Fibroblast of upper back skin (primary cell): ENCODE data around the gene APLP2.

Experiments
- DNase-seq: peaks from one replicate; pipeline ENCODE4 v3.0.0-alpha.2; 2013

The APLP2 gene

GRCh38 chr11:130121445-130121978, 51.8 kb downstream of the APLP2 start:
- DNase-seq: peak; percentile 86

DNA sequence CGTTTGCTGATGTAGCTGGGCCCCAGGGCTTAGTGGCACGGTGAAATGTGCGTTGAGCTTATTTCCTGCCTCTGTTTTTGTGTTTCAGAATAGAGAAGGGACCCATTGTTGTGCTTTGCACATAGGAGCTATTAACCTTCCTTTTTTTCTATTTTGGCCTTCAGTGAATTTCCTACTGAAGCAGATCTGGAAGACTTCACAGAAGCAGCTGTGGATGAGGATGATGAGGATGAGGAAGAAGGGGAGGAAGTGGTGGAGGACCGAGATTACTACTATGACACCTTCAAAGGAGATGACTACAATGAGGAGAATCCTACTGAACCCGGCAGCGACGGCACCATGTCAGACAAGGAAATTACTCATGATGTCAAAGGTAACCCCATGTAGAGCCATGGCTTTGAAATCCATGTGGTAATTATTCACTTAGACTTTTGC, 52.5 kb downstream of the APLP2 start:
- DNase-seq: no peak

- DNase-seq: no peak
Measured at GRCh38 chr11:130123414-130124040, 53.8 kb downstream of the APLP2 start.

GRCh38 chr11:130124096-130124495, 54.4 kb downstream of the APLP2 start:
- peak; percentile 81 for DNase-seq

- no peak for DNase-seq
Measured at GRCh38 chr11:130125638-130126037, 55.9 kb downstream of the APLP2 start.

DNA sequence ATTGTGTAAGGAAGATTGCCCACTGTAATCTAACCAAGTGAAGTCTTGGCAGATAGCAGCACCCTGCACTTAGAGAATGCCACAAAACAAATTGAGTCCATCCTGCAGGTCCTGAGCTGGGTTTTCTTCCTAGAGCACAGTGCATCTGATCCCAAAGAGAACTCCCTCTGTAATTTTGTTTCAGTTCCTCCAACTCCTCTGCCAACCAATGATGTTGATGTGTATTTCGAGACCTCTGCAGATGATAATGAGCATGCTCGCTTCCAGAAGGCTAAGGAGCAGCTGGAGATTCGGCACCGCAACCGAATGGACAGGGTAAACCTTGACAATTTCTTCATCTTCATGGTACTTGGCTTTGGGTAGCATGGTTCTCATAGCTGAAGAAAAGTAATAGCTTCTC, 56.8 kb downstream of the APLP2 start:
- no peak for DNase-seq

GRCh38 chr11:130127509-130127908, 57.8 kb downstream of the APLP2 start:
- DNase-seq: no peak

DNA sequence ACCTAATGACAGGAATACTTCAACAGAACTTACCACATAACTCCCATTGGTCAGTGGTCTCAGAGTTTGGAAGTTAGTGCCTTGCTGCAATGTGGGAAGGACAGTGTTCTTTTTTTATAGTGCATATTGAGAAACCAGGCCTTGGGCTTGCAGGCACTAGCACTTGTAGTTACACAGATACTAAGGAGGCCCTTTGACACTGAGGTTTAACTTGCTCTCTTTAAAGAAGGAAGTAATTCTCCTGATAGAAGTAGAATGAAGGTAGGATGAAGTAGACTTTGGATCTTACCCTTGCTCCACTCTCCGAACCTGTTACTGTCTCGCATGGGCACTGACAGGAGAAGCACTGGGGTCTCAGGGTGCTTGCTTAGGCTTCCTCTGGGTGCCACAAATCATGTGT, 58.9 kb downstream of the APLP2 start:
- no peak for DNase-seq

DNA sequence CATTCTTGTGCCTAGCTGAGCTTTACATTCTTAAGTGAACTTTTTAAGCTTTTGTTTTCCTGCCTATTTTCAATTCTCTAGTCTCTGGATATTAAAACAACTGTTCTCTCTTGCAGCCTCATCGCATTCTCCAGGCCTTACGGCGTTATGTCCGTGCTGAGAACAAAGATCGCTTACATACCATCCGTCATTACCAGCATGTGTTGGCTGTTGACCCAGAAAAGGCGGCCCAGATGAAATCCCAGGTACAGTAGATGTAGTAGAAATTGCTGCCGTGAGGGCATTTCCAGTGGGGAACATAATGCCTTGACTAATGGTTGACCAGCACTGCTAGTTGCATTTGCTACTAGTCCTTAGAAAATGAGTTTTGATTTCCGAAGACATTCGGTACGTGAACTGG, 60.2 kb downstream of the APLP2 start:
- DNase-seq: no peak

- peak; percentile 70 for DNase-seq
Measured at GRCh38 chr11:130131961-130132850, 62.5 kb downstream of the APLP2 start.

- DNase-seq: no peak
Measured at GRCh38 chr11:130133716-130134115, 64.0 kb downstream of the APLP2 start.

DNA sequence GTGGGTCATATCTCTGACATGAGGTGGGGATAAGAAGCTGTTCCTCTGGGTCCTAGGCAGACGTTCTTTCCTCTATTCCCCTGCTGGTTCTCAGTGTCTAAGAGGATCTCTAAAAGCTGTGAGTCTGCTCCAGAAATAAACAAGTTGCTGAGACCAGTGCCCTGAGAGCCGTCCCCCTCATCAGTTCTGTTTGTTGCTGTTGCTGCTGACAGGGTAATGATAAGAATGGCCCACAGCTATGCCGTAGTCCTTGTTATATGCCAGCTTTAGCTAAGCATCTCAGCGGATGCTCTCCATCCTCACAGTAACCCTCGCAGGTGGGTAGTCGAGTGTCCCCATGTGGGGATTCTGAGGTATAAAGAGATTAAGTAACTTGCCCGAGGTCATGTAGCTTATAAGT, 66.4 kb downstream of the APLP2 start:
- DNase-seq: no peak

DNA sequence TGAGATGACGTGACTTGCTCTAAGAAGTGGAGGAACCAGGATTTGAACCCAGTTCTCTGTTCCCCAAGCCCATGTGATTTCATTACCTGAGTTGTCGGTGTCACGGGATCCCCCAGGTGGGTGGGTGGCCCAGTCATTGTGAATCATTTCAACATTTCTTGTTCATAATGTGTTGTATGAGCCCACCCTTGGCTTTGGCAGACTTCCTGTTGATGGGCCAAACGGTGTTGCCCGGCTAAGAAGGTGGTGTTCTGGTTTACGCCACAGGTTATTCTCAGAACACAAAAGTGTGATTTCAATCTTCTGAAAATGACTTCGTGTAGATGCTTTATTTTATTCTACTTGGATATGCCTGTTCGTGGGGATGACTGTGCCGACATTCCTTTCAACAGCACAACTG, 68.3 kb downstream of the APLP2 start:
- no peak for DNase-seq

- no peak for DNase-seq
Measured at GRCh38 chr11:130139401-130139800, 69.7 kb downstream of the APLP2 start.

GRCh38 chr11:130141561-130142341, 72.1 kb downstream of the APLP2 start:
- peak; percentile 25 for DNase-seq

- no peak for DNase-seq
Measured at GRCh38 chr11:130144141-130144540, 74.4 kb downstream of the APLP2 start.

- DNase-seq: no peak
Measured at GRCh38 chr11:130144861-130145281, 75.2 kb downstream of the APLP2 start.

GRCh38 chr11:130145311-130145812, 75.7 kb downstream of the APLP2 start:
- DNase-seq: no peak

- DNase-seq: no peak
Measured at GRCh38 chr11:130145975-130146776, 76.5 kb downstream of the APLP2 start.

DNA sequence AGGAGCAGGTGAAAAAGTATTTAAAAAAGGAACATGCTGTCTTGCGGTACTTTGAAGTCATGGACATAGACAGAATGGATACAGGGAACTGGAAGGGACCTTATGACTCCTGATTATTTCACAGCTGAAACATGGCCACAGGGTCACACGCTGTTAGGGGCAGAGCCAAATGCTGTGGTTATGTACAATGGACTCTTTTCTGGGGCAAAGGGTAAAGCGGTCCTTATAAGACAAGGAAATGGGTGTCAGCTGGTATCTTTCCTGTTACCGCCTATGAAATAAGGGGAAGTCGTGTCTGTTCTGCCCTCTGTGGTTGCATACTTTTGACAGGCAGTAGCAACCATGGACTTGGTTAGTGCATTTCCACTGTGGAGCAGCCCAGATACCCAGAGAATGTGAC, 77.1 kb downstream of the APLP2 start:
- DNase-seq: no peak

DNA sequence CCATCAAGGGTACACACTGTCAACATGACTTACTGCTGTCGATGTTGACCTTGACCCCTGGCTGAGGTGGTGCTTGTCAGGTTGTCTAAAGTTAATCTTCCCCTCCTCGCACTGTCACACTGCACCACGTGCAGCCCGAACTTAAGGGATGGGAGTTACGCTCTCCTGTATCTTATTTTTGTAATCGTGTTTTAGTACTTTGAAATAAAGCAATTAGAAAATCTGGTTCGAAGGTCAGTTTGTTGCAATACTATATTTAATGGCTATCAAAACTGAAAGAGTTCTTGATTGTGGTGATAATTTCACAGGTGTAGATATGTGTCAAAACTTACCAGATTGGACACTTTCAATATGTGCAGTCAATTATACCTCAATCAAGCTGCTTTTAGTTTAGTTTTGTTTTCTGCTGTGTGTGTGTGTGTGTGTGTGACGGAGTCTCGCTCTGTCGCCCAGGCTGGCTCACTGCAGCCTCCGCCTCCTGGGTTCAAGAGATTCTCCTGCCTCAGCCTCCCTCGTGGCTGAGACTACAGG, 79.2 kb downstream of the APLP2 start:
- DNase-seq: no peak

DNA sequence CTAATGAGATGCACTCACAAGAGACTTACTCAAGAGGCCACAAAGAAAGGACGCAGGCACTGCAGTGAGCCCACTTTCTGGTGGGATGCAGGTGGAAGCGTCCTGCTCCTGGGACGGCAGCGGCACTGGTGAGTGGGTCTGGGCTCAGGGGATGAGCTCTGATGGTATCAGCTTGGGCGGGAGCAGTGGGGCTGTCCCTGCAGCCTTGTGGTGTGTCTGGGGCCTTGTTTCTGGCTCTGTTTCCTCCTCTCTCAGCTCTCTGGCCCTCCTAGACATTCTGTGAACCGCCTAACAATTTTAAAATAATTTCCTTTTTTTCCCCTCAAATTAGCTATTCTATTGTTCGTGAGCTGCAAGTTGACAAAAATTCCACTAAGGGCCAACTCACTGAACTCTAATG, 81.1 kb downstream of the APLP2 start:
- no peak for DNase-seq
